Amniotic stem cell (primary cell): ENCODE results near the gene NFATC3.

ENCODE experiments used
- DNase-seq: peaks from one replicate; lab custom pipeline; 2025; lab: John Stamatoyannopoulos, UW

The NFATC3 gene

DNA sequence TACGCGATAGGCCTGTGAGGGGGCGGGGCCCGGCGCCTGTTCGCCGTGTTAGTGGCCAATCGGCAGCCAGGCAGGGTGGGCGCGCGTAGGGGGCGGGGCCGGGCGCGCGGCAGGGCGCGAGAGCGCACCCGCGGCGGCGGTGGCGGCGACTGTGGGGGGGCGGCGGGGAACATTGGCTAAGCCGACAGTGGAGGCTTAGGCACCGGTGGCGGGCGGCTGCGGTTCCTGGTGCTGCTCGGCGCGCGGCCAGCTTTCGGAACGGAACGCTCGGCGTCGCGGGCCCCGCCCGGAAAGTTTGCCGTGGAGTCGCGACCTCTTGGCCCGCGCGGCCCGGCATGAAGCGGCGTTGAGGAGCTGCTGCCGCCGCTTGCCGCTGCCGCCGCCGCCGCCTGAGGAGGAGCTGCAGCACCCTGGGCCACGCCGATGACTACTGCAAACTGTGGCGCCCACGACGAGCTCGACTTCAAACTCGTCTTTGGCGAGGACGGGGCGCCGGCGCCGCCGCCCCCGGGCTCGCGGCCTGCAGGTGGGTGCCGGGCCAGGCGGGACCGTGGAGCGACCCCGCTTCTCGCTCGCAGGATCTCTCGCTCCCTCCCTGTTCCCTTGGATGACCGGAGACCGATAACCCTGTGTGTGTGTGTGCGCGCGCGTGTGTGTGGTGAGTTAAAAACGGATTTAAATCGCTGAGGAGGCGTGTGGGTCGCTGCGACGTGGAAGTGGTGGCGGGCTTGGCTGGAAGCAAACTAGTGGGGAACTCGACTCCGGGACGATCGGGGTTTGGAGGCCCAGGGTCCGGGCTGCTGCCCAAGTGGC lies at the start of gene NFATC3:
Gene NFATC3, plus strand, starts transcription at position 112 of the 813 bp plus-strand sequence. Its CDS starts 312 bp downstream, at position 424.
- DNase-seq = peak; percentile 89

DNA sequence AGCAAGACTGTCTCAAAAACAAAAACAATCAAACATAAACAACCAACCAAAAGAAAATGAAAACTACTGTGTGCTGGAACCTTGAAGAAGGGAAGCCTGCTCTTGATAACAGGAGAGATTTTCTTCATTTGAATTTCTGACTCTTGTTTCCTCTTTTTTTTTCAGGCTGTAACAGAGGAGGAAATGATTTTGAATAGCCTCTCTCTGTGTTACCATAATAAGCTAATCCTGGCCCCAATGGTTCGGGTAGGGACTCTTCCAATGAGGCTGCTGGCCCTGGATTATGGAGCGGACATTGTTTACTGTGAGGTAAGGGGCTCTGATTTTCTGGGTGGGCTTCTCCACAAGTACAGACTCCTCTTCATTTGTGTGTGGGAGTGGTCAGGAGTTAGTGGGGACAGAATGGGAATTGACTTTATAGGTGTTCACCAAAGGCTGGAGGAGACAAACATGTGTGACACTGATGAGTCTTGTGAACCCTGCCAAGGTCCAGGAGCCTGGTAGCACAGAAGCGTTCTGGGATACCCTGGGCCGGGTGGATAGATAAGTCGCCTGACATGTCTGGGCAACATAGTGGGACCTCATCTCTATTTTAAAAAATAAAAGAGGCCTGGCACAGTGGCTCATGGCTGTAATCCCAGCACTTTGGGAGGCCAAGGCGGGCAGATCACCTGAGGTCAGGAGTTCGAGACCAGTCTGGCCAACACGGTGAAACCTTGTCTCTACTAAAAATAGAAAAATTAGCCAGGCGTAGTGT lies 47.2 kb upstream of the NFATC3 start:
- DNase-seq = no peak

DNA sequence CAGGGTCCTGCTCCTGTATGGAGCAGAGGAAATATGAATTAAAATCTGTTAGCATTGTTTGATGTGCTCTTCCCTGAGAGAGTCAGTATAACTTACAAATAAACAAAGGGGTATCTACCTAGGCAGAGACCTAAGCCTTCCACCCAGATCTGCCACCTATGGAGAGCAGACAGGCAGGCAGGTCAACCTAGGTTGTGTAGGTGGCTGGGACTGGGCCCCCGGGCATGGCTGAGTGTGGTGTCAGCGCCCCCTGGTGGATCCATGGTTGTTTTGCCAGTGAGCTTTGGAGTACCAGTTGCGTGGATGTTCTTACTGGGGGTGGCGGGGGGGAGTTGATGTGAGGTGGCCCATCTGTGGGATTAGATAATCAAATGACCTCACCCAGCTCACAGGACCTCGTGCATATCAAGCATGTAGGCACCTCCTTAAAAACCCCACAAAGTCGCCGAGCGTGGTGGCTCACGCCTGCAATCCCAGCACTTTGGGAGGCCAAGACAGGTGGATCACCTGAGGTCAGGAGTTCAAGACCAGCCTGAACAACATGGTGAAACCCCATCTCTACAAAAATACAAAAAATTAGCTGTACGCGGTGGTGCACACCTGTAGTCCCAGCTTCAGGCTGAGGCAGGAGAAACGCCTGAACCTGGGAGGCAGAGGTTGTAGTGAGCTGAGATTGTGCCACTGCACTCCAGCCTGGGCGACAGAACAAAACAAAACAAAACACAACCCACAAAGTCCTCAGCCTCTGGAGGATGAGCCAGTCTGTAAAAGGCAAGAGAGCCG lies 44.5 kb upstream of the NFATC3 start:
- peak; percentile 8 for DNase-seq

DNA sequence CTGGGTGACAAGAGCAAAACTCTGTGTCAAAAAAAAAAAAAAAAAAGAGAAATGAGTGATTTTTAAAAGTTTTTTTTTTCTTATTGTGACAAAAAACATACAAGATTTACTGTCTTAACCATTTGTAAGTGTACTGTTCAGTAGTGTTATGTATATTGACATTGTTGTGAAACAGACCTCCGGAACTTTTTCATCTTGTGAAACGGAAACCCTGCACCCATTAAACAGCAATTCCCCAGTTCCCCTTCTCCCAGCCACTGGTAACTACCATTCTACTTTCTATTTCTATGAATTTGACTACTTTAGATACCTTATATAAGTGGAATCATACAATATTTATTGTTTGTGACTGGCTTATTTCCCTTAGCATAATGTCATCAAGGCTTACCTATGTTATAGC lies 43.4 kb upstream of the NFATC3 start:
- DNase-seq = no peak

DNA sequence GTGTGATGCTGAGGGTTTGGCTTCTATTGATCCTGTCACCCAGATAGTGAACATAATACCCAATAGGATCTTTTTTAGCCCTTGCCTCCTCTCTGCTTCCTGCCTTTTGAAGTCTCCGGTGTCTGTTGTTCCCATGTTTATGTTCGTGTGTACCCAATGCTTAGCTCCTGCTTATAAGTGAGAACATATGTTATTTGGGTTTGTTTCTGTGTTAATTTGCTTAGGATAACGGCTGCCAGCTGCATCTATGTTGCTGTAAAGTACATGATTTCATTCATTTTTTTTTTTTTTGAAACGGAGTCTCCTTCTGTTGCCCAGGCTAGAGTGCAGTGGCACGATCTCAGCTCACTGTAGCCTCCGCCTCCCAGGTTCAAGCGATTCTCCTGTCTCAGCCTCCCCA lies 39.1 kb upstream of the NFATC3 start:
- no peak for DNase-seq

DNA sequence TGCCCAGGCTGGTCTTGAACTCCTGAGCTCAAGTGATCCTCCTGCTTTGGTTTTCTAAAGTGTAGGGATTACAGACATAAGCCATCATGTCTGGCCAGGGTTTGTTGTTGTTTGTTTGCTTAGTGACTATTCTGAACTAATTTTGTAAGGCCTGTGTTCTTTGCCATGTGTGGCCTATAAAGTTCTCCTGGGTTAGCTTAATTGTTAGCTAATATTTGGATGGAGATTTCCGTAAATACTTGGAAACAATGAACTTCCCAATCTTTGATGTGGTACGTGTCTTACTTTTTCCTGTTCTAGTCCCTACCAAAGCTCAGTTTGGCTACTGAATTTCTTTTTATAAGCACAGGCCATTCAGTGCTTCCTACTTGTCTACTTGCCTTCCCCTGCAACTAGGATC lies 37.2 kb upstream of the NFATC3 start:
- no peak for DNase-seq

DNA sequence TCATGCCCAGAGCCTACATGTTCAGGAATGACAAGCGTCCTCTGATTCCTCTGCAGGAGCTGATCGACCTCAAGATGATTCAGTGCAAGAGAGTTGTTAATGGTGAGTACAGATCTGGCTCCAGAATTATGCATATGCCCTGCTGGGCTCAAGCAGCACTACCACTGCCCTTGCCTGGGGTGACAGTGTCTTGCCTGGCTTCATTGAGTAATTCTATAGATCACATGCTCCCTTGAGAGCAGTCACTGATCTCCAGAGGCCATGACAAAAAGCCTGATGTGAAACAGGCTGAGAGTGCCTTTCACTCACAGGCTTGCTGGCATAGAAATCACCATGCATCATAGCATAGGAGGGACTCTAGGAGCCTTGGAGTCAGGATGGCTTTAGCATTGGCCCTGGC lies 35.7 kb upstream of the NFATC3 start:
- no peak for DNase-seq

DNA sequence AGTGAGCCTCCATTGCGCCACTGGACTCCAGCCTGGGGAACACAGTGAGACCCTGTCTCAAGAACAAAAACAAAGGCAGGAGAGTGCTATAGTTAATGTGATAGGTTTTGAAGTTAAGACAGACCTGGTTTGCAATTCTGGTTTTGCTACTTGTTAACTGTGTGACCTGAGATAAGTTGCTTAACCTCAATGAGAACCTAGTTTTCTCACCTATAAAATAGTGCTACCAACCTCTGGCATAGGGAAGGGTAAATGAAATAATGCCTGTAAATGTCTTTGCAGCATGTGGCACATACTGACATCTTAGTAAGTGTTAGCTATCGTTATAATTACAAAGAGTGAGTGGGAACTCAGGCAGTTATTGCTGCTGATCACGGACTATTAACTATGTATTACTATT lies 29.8 kb upstream of the NFATC3 start:
- no peak for DNase-seq

DNA sequence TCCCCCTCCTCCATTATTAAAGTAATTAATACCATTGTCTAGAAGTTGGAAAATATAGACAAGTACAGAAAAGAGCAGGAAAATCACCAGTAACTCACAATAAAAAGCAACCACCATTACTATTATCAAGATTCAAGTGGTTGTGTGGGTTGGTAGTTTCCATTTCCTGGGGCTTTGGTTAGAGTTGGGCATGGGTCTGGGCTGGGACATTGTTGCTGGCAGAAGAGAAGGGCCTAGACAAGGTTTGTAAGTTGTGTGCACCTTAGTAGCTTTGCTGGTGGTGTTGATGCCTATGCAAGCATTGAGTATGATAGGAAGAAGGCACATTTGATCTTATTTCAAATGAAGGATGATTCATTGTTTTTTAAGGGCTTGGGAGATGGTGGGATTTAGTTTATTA lies 25.4 kb upstream of the NFATC3 start:
- DNase-seq = no peak

DNA sequence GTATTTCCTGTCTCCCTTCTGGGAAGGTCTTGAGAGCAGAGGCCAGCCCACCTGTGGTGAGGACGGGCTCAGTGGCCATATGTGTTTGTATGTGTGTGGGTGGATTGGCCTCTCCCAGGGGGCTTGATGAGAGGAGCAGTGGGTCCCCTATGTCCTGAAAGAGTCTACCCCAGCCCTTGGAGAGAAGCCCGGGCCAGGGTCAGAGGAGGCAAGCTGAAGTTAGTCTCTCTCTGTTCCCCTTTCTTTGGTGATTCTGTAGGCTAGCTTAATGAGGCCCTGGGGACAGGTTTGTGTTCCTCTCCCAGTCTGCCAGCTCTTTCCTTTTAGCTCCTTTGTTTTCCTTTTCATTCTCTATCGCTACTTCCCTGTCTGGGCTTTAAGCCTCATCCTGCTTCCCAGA lies 23.8 kb upstream of the NFATC3 start:
- DNase-seq = no peak

DNA sequence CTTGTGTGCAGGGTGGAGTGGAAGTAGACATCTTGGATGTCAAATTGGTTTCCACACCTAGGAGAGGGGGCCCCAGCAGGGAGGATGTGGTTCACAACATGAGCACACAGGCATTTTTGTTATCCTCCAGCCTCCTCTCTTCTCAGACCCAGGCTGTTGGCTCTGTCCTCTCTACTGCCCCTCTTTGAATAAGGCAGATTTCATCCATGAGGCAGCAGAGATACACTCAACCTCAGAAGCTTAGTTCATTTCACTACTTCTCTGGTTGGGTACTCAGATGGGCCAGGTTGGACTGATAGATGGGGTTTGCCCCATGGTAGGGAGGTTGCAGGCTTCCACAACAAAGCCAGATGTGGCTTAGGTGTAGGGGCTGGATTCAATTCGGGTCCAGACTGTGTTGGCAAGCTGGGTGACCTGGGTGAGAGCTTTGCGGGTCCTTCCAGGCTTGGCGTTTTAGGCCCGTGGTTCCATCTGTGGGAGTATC lies 22.2 kb upstream of the NFATC3 start:
- DNase-seq = no peak

DNA sequence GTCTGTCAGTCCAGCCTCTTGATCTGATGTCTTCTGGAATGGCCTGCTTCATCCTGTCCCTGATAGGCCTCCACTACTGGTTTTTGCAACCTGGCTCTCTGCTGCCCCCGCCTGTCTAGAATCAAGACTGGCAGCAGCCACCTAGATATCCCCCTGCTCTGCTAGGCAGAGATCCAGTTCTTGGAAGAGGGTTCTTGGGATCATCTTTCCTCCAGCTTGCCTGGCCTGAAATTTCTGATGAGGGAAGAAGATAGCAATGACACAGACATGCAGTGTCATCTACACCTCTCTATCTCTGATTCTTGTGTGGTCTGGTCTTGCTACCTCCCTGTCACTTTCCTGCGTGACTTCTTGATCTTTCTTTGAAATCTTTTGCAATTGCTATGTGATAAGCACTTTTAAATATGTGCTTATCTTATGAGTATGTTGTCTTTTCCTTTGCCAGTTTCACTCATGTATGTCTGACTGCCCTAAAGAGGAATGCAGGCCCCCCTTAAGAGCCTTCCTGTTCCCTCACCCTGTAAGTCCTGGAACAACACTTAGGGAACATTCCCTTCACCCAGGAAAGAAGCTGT lies 20.3 kb upstream of the NFATC3 start:
- DNase-seq = peak; percentile 54

DNA sequence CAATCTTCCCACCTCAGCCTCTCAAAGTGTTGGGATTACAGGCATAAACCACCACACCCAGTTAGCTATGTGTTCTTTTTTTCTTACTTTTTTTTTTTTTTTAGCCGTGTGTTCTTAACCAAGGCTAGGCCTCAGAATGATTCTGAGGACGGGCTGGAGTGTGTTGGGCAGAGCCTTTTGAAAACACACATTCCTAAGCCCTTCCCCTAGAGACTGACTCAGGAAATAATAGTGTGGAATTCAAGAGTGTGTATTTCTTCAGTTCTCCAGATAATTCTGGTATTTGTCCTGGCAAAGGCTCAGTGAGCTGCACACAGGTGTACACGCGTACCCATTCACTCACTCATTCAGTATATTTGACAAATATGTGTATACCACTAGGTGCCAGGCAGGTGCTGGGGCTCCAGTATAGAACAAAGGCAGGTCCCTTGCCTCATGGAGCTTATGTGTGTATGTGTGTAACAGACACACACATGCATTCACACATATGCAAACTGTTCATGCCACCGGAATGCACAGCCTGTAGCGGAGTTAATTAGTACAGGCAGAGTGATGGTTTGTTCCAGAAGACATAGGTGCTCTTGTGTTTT lies 19.4 kb upstream of the NFATC3 start:
- DNase-seq = peak; percentile 41

DNA sequence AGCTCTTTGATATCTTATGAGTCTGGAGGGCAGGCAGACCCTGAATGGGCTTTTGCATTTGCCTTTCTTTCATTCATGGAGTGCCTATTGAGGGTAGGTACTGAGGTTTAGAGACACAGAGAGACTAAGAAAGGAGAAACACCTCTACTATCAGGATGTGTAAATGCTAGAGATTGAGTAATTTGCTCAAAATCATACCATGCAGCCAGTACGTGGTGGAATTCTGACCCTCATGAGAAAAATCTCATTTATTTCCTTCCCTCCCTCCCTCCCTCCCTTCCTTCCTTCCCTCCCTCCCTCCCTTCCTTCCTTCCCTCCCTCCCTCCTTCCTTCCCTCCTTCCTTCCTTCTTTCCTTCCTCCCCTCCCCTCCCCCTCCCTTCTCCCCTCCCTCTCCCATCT lies 18.4 kb upstream of the NFATC3 start:
- no peak for DNase-seq

DNA sequence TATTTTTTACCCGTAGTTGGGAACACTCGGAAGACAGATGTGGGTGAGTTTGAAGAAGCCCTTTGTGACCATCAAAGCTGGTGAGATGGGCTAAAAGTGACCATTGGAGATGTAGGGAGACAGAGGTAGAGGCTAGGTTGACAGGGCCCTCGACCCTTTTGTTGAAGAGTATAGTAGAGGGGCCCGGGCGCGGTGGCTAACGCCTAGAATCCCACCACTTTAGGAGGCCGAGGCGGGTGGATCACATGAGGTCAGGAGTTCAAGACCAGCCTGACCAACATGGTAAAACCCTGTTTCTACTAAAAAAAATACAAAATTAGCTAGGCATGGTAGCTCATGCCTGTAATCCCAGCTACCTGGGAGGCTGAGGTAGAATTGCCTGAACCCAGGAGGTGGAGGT lies 16.2 kb upstream of the NFATC3 start:
- no peak for DNase-seq

DNA sequence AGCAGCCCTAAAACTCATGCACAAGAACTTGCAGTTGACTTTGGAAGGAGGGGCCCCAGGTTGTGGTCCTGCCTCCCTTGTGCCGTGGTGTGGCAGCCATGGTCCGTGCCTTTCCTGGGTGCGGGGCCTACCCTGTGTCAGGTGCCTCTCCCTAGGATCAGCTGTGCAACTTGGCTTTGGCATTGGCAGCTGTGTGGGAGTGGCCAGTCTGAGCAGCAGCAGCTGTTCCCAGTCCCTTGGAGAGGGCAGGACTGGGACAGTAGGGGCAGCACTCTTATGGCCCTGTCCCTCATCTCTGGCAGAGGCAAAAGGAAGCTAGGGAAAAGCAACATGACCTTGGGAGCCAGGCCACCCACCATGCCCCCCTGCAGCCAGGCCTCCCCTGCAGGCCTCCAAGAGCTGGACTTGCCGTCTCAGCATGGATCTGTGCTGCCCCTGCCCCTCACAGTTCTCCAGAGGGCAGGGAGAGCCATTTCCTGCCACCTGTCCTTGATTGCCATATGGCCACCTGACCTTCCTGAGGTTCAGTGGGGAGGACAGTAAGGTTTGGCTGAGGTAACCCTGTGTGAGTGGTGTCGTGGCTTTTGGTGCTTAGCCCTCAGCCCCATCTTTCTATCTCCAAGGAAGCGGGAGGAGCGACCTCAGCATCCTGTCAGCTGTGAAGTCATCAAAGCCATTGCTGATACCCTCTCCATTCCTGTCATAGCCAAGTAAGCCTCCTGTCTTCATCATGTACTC lies 15.5 kb upstream of the NFATC3 start:
- no peak for DNase-seq

DNA sequence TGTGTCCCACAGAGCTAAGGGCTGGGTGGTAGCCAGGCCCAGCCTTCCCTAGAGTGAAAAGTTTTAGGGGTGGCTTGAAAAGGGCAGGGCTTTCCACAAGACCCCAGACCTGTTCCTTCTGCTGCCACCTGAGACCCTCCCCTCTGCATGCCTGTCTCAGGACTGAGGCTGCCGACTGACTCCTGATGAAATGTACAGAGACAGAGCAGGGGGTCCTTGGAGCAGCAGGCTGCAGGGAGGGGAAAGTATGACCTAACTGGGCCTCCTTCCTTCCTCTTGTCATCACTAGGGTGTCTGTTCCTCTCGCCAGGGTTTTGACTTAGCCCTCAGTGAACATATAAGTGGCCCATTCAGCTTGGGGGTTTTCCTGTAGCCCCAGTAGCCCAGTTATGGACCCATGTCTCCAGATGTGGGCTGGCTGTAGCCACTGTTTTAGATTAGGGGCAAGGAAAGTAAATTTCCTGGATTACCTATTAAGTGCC lies 14.9 kb upstream of the NFATC3 start:
- no peak for DNase-seq

DNA sequence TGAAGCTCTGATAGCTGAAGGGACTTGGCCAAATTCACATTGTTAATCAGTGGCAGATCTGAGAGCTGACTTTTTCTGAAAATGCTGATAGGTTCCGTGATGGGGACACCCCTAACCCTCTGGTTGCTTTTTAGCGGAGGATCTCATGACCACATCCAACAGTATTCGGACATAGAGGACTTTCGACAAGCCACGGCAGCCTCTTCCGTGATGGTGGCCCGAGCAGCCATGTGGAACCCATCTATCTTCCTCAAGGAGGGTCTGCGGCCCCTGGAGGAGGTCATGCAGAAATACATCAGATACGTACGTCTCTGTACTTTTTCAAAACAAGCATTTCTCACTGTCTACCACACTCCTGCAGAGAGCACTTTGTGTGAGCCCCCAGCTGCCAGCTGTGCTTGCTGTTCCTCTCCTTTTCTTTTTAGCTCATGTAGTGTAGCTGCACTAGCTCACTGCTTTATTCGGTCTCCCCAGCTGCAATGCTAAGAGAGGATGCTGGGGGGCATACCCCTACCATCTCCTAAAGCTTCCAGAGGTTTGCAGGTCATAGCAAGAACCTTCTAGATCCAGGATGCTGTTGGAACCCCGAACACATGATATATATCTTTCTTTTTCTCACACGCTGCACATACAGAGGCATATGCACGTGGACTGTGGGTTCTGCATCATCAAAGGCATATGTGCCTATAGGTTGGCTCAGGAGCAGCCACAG lies 14.2 kb upstream of the NFATC3 start:
- DNase-seq = no peak

DNA sequence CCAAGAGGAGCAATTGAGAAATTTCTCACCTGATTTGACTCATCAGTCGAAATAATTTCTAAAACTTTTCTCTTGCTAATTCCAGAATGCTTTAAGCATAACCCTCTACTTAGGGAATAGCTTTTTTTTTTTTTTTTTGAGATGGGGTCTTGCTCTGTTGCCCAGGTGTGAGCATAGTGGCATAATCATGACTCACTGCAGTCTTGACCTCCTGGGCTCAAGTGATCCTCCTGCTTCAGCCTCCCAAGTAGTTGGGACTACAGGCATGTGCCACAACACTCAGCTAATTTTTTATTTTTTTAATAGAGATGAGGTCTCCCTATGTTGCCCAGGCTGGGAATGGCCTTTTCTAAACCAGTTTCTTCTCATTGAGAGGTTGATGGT lies 13.7 kb upstream of the NFATC3 start:
- DNase-seq = no peak

DNA sequence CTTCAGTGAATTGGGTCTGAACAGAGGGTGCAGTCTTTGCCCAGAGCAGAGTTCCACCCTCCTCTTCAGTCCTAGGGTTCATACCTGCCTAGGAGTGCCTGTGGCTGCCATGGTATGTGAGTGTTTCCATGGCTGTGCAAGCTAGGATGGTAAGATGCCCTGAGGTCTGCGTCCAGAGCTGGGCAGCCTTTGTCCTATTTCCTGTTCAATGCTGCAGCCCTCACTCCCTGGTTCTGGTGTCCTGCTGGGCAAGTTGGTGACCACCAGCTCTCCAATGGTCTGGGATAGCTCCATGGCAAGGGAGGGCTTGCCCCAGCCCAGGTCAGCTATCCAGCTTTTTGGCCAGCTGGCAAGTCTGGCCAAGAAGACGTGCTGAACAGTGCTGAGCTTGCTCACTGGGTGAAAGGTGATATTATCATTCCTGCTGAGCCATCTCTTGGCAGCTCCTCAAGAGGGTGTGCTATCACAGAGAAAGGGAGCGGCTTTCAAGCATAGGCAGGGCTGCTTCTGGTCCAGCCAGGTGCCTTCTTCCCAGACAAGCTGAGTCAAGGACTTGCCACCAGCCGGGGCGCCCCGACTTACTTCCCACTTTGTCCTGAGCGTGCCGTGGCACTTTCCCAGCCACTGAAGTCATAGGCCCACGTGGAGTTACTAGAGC lies 13.0 kb upstream of the NFATC3 start:
- no peak for DNase-seq
